Measurements from ENCODE around the gene FANK1.

The FANK1 gene

DNA sequence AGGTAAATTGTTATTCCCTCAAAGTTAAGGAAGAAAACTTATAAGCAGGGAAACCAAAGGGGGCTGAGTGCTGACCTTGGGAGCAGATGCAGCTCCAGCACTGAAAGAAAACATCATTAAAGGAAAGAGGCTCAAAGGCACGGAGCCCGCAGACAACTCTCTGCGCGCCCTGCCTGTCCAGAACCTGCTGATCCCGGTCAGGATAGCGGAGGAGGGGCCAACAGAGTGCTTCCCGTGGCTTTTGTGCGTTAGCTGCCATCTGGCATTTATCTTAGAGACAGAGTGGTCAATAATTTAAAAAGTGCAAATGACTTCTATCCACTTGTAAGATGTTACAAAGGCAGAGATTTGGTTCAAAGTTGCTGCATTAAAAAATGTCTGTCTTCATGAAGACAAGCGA, 162.1 kb downstream of the FANK1 start:
- Histone ChIP-seq H3K9ac (ENCODE audit: insufficient read length, low read depth) (no peak overlapping the region), H3K4me3 (ENCODE audit: insufficient read length, low read depth) (no peak overlapping the region), H3K4me1 (ENCODE audit: insufficient read depth, insufficient read length) (no peaks in the 10 kb centered on the region), H3K27me3 (ENCODE audit: insufficient read depth, insufficient read length) (no peaks in the 10 kb centered on the region), H3K9me3 (ENCODE audit: insufficient read depth, low read length) (no peaks in the 10 kb centered on the region), H3K36me3 (ENCODE audit: insufficient read depth, insufficient read length, low read length) (no peaks in the 10 kb centered on the region)
- no peak for TF ChIP-seq ZNF274 (IDR thresholded peaks at IDR 0.05; ENCODE audit: low read depth, low read length)
- DNase-seq (ENCODE audit: low read depth, low spot score) = no peak

Measured in NT2/D1 (cell line).